T-cell (primary cell): Measurements from ENCODE around the gene ASMTL. TPM values are rescaled to one million over a fixed set of nuclear protein-coding genes. Genes with fewer than 3 reads are reported as not detected.

Source experiments
- ATAC-seq, 4 experiments: fragments of 200-7000 bp in 3 of 4; fragments of 150-1000 bp in 1 of 4; cut with Tn5 transposase; replicated peaks in 1 of 4; 1 replicate in 3 of 4; 2 replicates in 1 of 4; pipeline ENCODE4 v1.10.0; 2021; ENCODE audit warnings: moderate library complexity in 3 of 4, mild to moderate bottlenecking in 2 of 4, moderate number of reproducible peaks in 1 of 4
- CTCF ChIA-PET, 2 donors: fragments of 300-600 bp; sonication (Branson Sonifier 250); formaldehyde crosslinking; loops; one replicate each; lab custom pipeline; 2022; ENCODE audit warnings: antibody characterized with exemption in 2 of 2; lab: Charles Lee
- POLR2A ChIA-PET, 2 donors: fragments of 300-600 bp; sonication (Branson Sonifier 250); formaldehyde crosslinking; loops; one replicate each; lab custom pipeline; 2022; ENCODE audit warnings: antibody characterized with exemption in 2 of 2; lab: Charles Lee
- DNase-seq, 35 experiments: peaks; one replicate each; pipeline versions ENCODE4 v3.0.0 to v3.0.0-alpha.2; 2013 to 2023
- H3K27ac ChIP-seq: one replicate; pipeline ENCODE4 v1.5.1; 2013; ENCODE audit warnings: low read length
- H3K27me3 ChIP-seq, 2 experiments: replicated peaks in 1 of 2; 1 replicate in 1 of 2; 2 replicates in 1 of 2; pipeline versions ENCODE4 v1.6.1 to v1.7.0; 2013; ENCODE audit warnings: low read length in 1 of 2, mixed read lengths in 1 of 2; ENCODE audit not compliant: control insufficient read depth in 2 of 2, insufficient read depth in 2 of 2; ENCODE audit errors: extremely low read depth in 1 of 2
- H3K36me3 ChIP-seq, 2 donors: 1 replicate in 1 of 2; 2 replicates in 1 of 2; pipeline versions ENCODE4 v1.6.1 to v1.7.0; 2013; ENCODE audit warnings: low read length in 1 of 2; ENCODE audit not compliant: control insufficient read depth in 2 of 2, insufficient read depth in 1 of 2; ENCODE audit errors: extremely low read depth in 1 of 2
- H3K4me1 ChIP-seq, 2 experiments: 1 replicate in 1 of 2; 2 replicates in 1 of 2; pipeline versions ENCODE4 v1.6.1 to v1.7.0; 2013; ENCODE audit warnings: low read length in 2 of 2, mixed read lengths in 1 of 2; ENCODE audit not compliant: insufficient read depth in 2 of 2, control insufficient read depth in 1 of 2; ENCODE audit errors: extremely low read depth in 1 of 2
- H3K4me3 ChIP-seq, 2 donors: 1 replicate in 1 of 2; 2 replicates in 1 of 2; pipeline versions ENCODE4 v1.5.1 to v1.7.0; 2013; ENCODE audit warnings: mild to moderate bottlenecking in 2 of 2, low read length in 1 of 2, moderate library complexity in 1 of 2; ENCODE audit not compliant: control insufficient read depth in 1 of 2; ENCODE audit errors: extremely low read depth in 1 of 2
- H3K9me3 ChIP-seq: 2 replicates; pipeline ENCODE4 v1.7.0; 2013
- H3K27ac Mint-ChIP-seq, 2 donors: one replicate each; pipeline ENCODE4 v1.8.0; 2020 to 2021; ENCODE audit warnings: mild to moderate bottlenecking in 2 of 2, mixed read lengths in 2 of 2
- H3K27me3 Mint-ChIP-seq, 2 donors: one replicate each; pipeline ENCODE4 v1.8.0; 2021 to 2022; ENCODE audit warnings: mixed read lengths in 2 of 2
- H3K36me3 Mint-ChIP-seq: one replicate; pipeline ENCODE4 v1.8.0; 2021; ENCODE audit warnings: mixed read lengths
- H3K4me1 Mint-ChIP-seq, 3 donors: one replicate each; pipeline ENCODE4 v1.8.0; 2020 to 2022; ENCODE audit warnings: mixed read lengths in 3 of 3, mild to moderate bottlenecking in 1 of 3
- H3K4me3 Mint-ChIP-seq, 3 donors: one replicate each; pipeline ENCODE4 v1.8.0; 2020 to 2022; ENCODE audit warnings: mild to moderate bottlenecking in 3 of 3, mixed read lengths in 3 of 3, moderate library complexity in 3 of 3
- H3K9me3 Mint-ChIP-seq, 3 donors: one replicate each; pipeline ENCODE4 v1.8.0; 2020 to 2022; ENCODE audit warnings: mixed read lengths in 3 of 3
- whole genome bisulfite sequencing: methylation state at CpG from one replicate; pipeline ENCODE4 v1.1.5; 2013; ENCODE audit warnings: missing lambda C conversion rate; ENCODE audit not compliant: insufficient coverage; 5-methylcytosine and 5-hydroxymethylcytosine counted together
- total RNA-seq, 35 experiments: library from RNA in 6 of 35; stranded (reverse) in 6 of 35; fragments of 120-200 nt in 1 of 35; gene quantifications; one replicate each; pipeline versions ENCODE4 v1.2.1 to v1.2.4 and lab custom pipeline; 2013 to 2026

ASMTL gene
- total RNA-seq, 5 donors from 2014 or later (not counting 1 experiment from before 2014, with no cell fraction given) = 44.9 to 48.8 (median 45.4) TPM

- peak within 1 kb of the TSS; percentile 92 to 93 for H3K27ac Mint-ChIP-seq
- ChIA-PET POLR2A (no interaction called here), CTCF (no interaction called here)
- DNase-seq = peak; percentile 93 to 100 (median 98)
- under 1% methylated on average over 90 of the region's 90 CpGs for WGBS
- H3K9me3 Mint-ChIP-seq = no peaks in the 10 kb centered on the region
- Histone ChIP-seq H3K4me1 (peaks cover 18 to 50% of the 10 kb centered on the region in 2 experiments), H3K27me3 (no peaks in the 10 kb centered on the region), H3K36me3 (peaks cover 21 to 44% of the 10 kb centered on the region in 2 donors), H3K9me3 (no peaks in the 10 kb centered on the region), H3K27ac (peak within 1 kb of the TSS; percentile 97), H3K4me3 (peak within 1 kb of the TSS; percentile 97 to 100)
- H3K4me3 Mint-ChIP-seq = peak within 1 kb of the TSS; percentile 90 to 92 (median 91)
- H3K27me3 Mint-ChIP-seq = no peaks in the 10 kb centered on the region
- peaks cover 27% of the 10 kb centered on the region for H3K36me3 Mint-ChIP-seq
- ATAC-seq = peak; percentile 95 to 97 (median 96)
- peaks cover 45 to 59% (median 56%) of the 10 kb centered on the region in 3 donors for H3K4me1 Mint-ChIP-seq
Measured at GRCh38 chrX:1391707-1392375, 60.9 kb downstream of the ASMTL start, which contains the start of gene SLC25A6. SLC25A6 (minus strand) TSS chrX:1392113; CDS start chrX:1392009, 104 bp downstream.

GRCh38 chrX:1391370-1391706, 61.4 kb downstream of the ASMTL start:
- peaks cover 32% of the 10 kb centered on the region for H3K36me3 Mint-ChIP-seq
- 0% methylated on average over 18 of the region's 19 CpGs for WGBS

GRCh38 chrX:1390621-1391369, 61.9 kb downstream of the ASMTL start:
- Histone ChIP-seq H3K4me3 (peak overlapping the region; percentile 97 to 100), H3K27me3 (no peaks in the 10 kb centered on the region), H3K4me1 (peaks cover 18 to 51% of the 10 kb centered on the region in 2 experiments), H3K9me3 (no peaks in the 10 kb centered on the region), H3K36me3 (peaks cover 31 to 50% of the 10 kb centered on the region in 2 donors), H3K27ac (peak overlapping the region; percentile 68)
- ChIA-PET CTCF (no interaction called here), POLR2A (no interaction called here)
- Mint-ChIP-seq H3K27ac (peak overlapping the region; percentile 71 to 92), H3K27me3 (no peaks in the 10 kb centered on the region), H3K4me1 (peaks cover 46 to 55% (median 53%) of the 10 kb centered on the region in 3 donors), H3K9me3 (no peaks in the 10 kb centered on the region), H3K4me3 (peak overlapping the region; percentile 90 to 92 (median 91)), H3K36me3 (peaks cover 31% of the 10 kb centered on the region)
- 49% methylated on average over 19 of the region's 30 CpGs for whole genome bisulfite sequencing
- DNase-seq (peak in 3 of 35 experiments; percentile 0 to 10 (median 7)), ATAC-seq (no peak)

More at GRCh38 chrX:1391370-1391706, 61.4 kb downstream of the ASMTL start:
- no peak for ATAC-seq
- H3K9me3 ChIP-seq = no peaks in the 10 kb centered on the region
- ChIA-PET POLR2A (no interaction called here), CTCF (no interaction called here)
- Mint-ChIP-seq H3K9me3 (no peaks in the 10 kb centered on the region), H3K4me1 (peaks cover 47 to 59% (median 56%) of the 10 kb centered on the region in 3 donors), H3K27me3 (no peaks in the 10 kb centered on the region), H3K4me3 (peak overlapping the region; percentile 90 to 92 (median 91)), H3K27ac (peak overlapping the region; percentile 71 to 92)
- H3K4me1 ChIP-seq = peaks cover 18 to 51% of the 10 kb centered on the region in 2 experiments
- peak overlapping the region; percentile 97 to 100 for H3K4me3 ChIP-seq
- peak overlapping the region; percentile 68 for H3K27ac ChIP-seq
- H3K27me3 ChIP-seq = no peaks in the 10 kb centered on the region
- peaks cover 25 to 49% of the 10 kb centered on the region in 2 donors for H3K36me3 ChIP-seq
- peak in 9 of 35 experiments; percentile 74 to 94 (median 85) for DNase-seq

GRCh38 chrX:1389993-1390285, 62.8 kb downstream of the ASMTL start:
- DNase-seq (peak in 2 of 35 experiments; percentile 0 to 14), ATAC-seq (no peak)
- Mint-ChIP-seq H3K27ac (no peak overlapping the region), H3K9me3 (no peaks in the 10 kb centered on the region), H3K4me1 (peaks cover 42 to 49% (median 45%) of the 10 kb centered on the region in 3 donors), H3K4me3 (peak overlapping the region in 1 of 3 donors; percentile 92), H3K36me3 (peaks cover 37% of the 10 kb centered on the region), H3K27me3 (no peaks in the 10 kb centered on the region)
- Histone ChIP-seq H3K4me1 (peaks cover 18 to 46% of the 10 kb centered on the region in 2 experiments), H3K27me3 (no peaks in the 10 kb centered on the region), H3K27ac (no peak overlapping the region), H3K36me3 (peaks cover 36 to 57% of the 10 kb centered on the region in 2 donors), H3K4me3 (no peak overlapping the region), H3K9me3 (no peaks in the 10 kb centered on the region)
- ChIA-PET CTCF (no interaction called here), POLR2A (no interaction called here)
- 79% methylated on average over 4 of the region's 10 CpGs for WGBS

- Histone ChIP-seq H3K27ac (no peak overlapping the region), H3K27me3 (no peaks in the 10 kb centered on the region), H3K36me3 (peaks cover 36 to 62% of the 10 kb centered on the region in 2 donors), H3K4me3 (no peak overlapping the region), H3K9me3 (no peaks in the 10 kb centered on the region), H3K4me1 (peaks cover 18 to 46% of the 10 kb centered on the region in 2 experiments)
- POLR2A ChIA-PET = no interaction called here
- peaks cover 38 to 47% (median 41%) of the 10 kb centered on the region in 3 donors for H3K4me1 Mint-ChIP-seq
- H3K36me3 Mint-ChIP-seq = peaks cover 42% of the 10 kb centered on the region
- ATAC-seq (no peak), DNase-seq (peak in 3 of 35 experiments; percentile 1 to 20 (median 6))
- 93% methylated on average over 44 of the region's 51 CpGs for WGBS
- no peaks in the 10 kb centered on the region for H3K9me3 Mint-ChIP-seq
- peak overlapping the region in 2 of 3 donors; percentile 28 to 92 for H3K4me3 Mint-ChIP-seq
- peak overlapping the region in 1 of 2 donors; percentile 16 for H3K27ac Mint-ChIP-seq
- CTCF ChIA-PET = no interaction called here
- H3K27me3 Mint-ChIP-seq = no peaks in the 10 kb centered on the region
Measured at GRCh38 chrX:1389181-1389992, 63.3 kb downstream of the ASMTL start.

GRCh38 chrX:1388651-1389050, 64.1 kb downstream of the ASMTL start:
- H3K4me3 Mint-ChIP-seq = peak overlapping the region in 2 of 3 donors; percentile 28 to 63
- Histone ChIP-seq H3K4me1 (peaks cover 18 to 42% of the 10 kb centered on the region in 2 experiments), H3K36me3 (peaks cover 36 to 63% of the 10 kb centered on the region in 2 donors), H3K27me3 (no peaks in the 10 kb centered on the region), H3K4me3 (no peak overlapping the region), H3K9me3 (no peaks in the 10 kb centered on the region), H3K27ac (no peak overlapping the region)
- CTCF ChIA-PET = no interaction called here
- H3K36me3 Mint-ChIP-seq = peaks cover 47% of the 10 kb centered on the region
- 97% methylated on average over 4 of the region's 4 CpGs for WGBS
- no peaks in the 10 kb centered on the region for H3K9me3 Mint-ChIP-seq
- DNase-seq (peak in 3 of 35 experiments; percentile 0 to 13 (median 10)), ATAC-seq (no peak)
- H3K27ac Mint-ChIP-seq = peak overlapping the region in 1 of 2 donors; percentile 55
- POLR2A ChIA-PET = no interaction called here
- H3K4me1 Mint-ChIP-seq = peaks cover 33 to 44% (median 36%) of the 10 kb centered on the region in 3 donors
- H3K27me3 Mint-ChIP-seq = no peaks in the 10 kb centered on the region
